CD4-positive, alpha-beta T cell (primary cell): ENCODE data around the gene UBAC2. TPM values are rescaled to one million over a fixed set of nuclear protein-coding genes. Genes with fewer than 3 reads are reported as not detected.

Source experiments
- ATAC-seq: fragments of 200-7000 bp; cut with Tn5 transposase; one replicate; pipeline ENCODE4 v1.10.0; 2022; ENCODE audit warnings: mild to moderate bottlenecking; ENCODE audit not compliant: poor library complexity
- CTCF ChIA-PET: fragments of 350-600 bp; sonication (Branson Sonifier 250); formaldehyde crosslinking; loops from one replicate; lab custom pipeline; 2021; ENCODE audit warnings: antibody characterized with exemption, inconsistent platforms; lab: Charles Lee
- POLR2A ChIA-PET: fragments of 350-600 bp; sonication (Branson Sonifier 250); formaldehyde crosslinking; loops from one replicate; lab custom pipeline; 2021; ENCODE audit warnings: antibody characterized with exemption, inconsistent platforms; lab: Charles Lee
- DNase-seq, 14 experiments: peaks; one replicate each; pipeline ENCODE4 v3.0.0-alpha.2; 2013 to 2020; ENCODE audit warnings: mixed read lengths in 2 of 14
- H3K27ac ChIP-seq, 2 donors: one replicate each; pipeline versions ENCODE4 v1.5.1 to v1.7.0; 2013; ENCODE audit warnings: low read length in 2 of 2, low read depth in 1 of 2, mild to moderate bottlenecking in 1 of 2
- H3K27me3 ChIP-seq, 2 experiments: 1 replicate in 1 of 2; 2 replicates in 1 of 2; pipeline versions ENCODE4 v1.6.1 to v1.7.0; 2013; ENCODE audit warnings: low read length in 2 of 2, control low read depth in 1 of 2, mild to moderate bottlenecking in 1 of 2, moderate library complexity in 1 of 2; ENCODE audit not compliant: insufficient read depth in 2 of 2, control insufficient read depth in 1 of 2
- H3K36me3 ChIP-seq: one replicate; pipeline ENCODE4 v1.6.1; 2013; ENCODE audit warnings: low read length, control low read depth; ENCODE audit not compliant: insufficient read depth
- H3K4me1 ChIP-seq: one replicate; pipeline ENCODE4 v1.6.1; 2013; ENCODE audit warnings: low read length, control low read depth; ENCODE audit not compliant: insufficient read depth
- H3K4me3 ChIP-seq: one replicate; pipeline ENCODE4 v1.5.1; 2013; ENCODE audit warnings: mild to moderate bottlenecking, low read length, moderate library complexity
- H3K9me3 ChIP-seq, 2 experiments: 1 replicate in 1 of 2; 2 replicates in 1 of 2; pipeline versions ENCODE4 v1.6.1 to v1.7.0; 2013; ENCODE audit warnings: low read length in 2 of 2, mild to moderate bottlenecking in 2 of 2, control low read depth in 1 of 2, moderate library complexity in 1 of 2; ENCODE audit not compliant: control insufficient read depth in 1 of 2, insufficient read depth in 1 of 2
- H3K27ac Mint-ChIP-seq: one replicate; pipeline ENCODE4 v1.8.0; 2020; ENCODE audit warnings: mixed read lengths
- H3K27me3 Mint-ChIP-seq: one replicate; pipeline ENCODE4 v1.8.0; 2021; ENCODE audit warnings: mixed read lengths
- H3K36me3 Mint-ChIP-seq: one replicate; pipeline ENCODE4 v1.8.0; 2021; ENCODE audit warnings: low read depth, mixed read lengths
- H3K4me1 Mint-ChIP-seq: one replicate; pipeline ENCODE4 v1.8.0; 2021; ENCODE audit warnings: low read depth, mixed read lengths
- H3K4me3 Mint-ChIP-seq: one replicate; pipeline ENCODE4 v1.8.0; 2020; ENCODE audit warnings: mild to moderate bottlenecking, mixed read lengths
- H3K9me3 Mint-ChIP-seq: one replicate; pipeline ENCODE4 v1.8.0; 2020; ENCODE audit warnings: mixed read lengths
- CTCF ChIP-seq: fragments of 200-600 bp; IDR thresholded peaks from one replicate; pipeline ENCODE4 v1.8.0; 2022; ENCODE audit warnings: antibody characterized with exemption, mild to moderate bottlenecking
- intact Hi-C, 2 experiments: fragments of 100-400 bp; cut with DNase I in 1 of 2; cut with micrococcal nuclease in 1 of 2; formaldehyde crosslinking; loops; one replicate each; pipeline versions ENCODE4 v1.15.1 to v1.9.0; 2023 to 2025; cut with DNase I, micrococcal nuclease
- total RNA-seq, 174 experiments: library from RNA in 2 of 174; stranded (reverse) in 2 of 174; gene quantifications; one replicate each; pipeline ENCODE4 v1.2.3 and lab custom pipeline; 2021 to 2026

Gene UBAC2
- total RNA-seq, 2 experiments from 2014 or later = 59.8 to 67.4 TPM

DNA sequence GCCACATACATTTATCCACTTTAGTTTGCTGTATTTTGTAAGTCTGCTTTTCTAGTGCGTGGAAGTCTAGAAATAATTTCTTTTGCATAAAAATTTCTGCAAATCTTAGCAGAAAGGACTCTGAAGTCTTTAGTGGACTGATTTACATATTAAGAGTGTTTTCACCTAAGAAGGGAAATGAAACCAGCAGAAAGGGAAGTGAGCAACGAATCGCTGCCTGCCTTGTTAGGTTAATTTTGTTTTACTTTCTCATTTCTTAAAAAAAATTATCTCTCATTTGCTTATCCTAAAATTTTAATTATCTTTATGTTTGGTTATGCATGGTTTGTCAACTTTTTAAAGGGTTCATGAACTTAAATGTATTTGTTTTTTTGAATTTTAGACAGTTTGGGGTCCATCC, 58.3 kb downstream of the UBAC2 start:
- no peak for TF ChIP-seq CTCF
- DNase-seq (peak in 5 of 14 experiments; percentile 21 to 84 (median 69)), ATAC-seq (peak; percentile 45)
- ChIA-PET POLR2A (interaction anchor here (0.7 to 6.4 kb wide), 26 partner anchors 9 to 243 kb away, joined by 3 to 186 read pairs (median 6); partner anchors contain the start of gene UBAC2), CTCF (interaction anchor here (0.8 to 2.0 kb wide), 7 partner anchors 11 to 348 kb away, joined by 3 to 16 read pairs (median 5); no protein-coding TSS in a partner anchor)
- intact Hi-C loops = loop anchor here (1.0 to 10.0 kb wide), 5 partner anchors 44 to 364 kb away; partner anchors contain the start of gene UBAC2 (in 1 of the 2)
- no peaks in the 10 kb centered on the region for H3K9me3 Mint-ChIP-seq
- H3K4me1 ChIP-seq = peaks cover 24% of the 10 kb centered on the region
- H3K27ac ChIP-seq = peak overlapping the region; percentile 70 to 78
- H3K4me1 Mint-ChIP-seq = peaks cover 84% of the 10 kb centered on the region
- peaks cover 28% of the 10 kb centered on the region for H3K36me3 ChIP-seq
- peak overlapping the region; percentile 92 for H3K27ac Mint-ChIP-seq
- peak overlapping the region; percentile 69 for H3K4me3 ChIP-seq
- H3K27me3 Mint-ChIP-seq = no peaks in the 10 kb centered on the region
- H3K36me3 Mint-ChIP-seq = peaks cover 46% of the 10 kb centered on the region
- no peaks in the 10 kb centered on the region for H3K9me3 ChIP-seq
- H3K4me3 Mint-ChIP-seq = peak overlapping the region; percentile 94
- no peaks in the 10 kb centered on the region for H3K27me3 ChIP-seq

DNA sequence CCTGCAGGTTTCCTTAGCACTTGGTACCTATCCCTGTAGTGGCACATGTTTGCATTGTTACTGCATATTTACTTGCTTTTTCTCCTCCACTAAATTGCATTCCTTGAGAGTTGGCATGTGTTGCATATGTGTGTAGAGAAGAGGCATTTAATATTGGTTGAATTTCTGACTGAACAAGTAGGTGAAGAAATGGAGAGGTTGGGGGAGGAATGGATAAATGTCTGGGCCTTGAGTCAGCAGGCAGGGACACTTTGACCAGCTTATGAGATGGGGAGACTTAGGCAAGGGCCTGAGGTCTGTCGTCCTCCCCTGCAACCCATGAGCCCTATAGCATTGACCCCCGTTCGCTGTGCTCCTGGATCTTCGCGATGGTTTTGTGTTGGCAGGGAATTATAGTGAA, 59.6 kb downstream of the UBAC2 start:
- Mint-ChIP-seq H3K36me3 (peaks cover 34% of the 10 kb centered on the region), H3K4me1 (peaks cover 85% of the 10 kb centered on the region), H3K4me3 (peak overlapping the region; percentile 94), H3K9me3 (no peaks in the 10 kb centered on the region), H3K27me3 (no peaks in the 10 kb centered on the region), H3K27ac (peak overlapping the region; percentile 92)
- CTCF ChIA-PET = interaction anchor here (0.7 to 1.4 kb wide), 3 partner anchors 28 to 84 kb away, joined by 3 to 6 read pairs (median 3); no protein-coding TSS in a partner anchor
- Histone ChIP-seq H3K36me3 (peaks cover 22% of the 10 kb centered on the region), H3K27me3 (no peaks in the 10 kb centered on the region), H3K4me3 (no peak overlapping the region), H3K4me1 (peaks cover 30% of the 10 kb centered on the region), H3K27ac (peak overlapping the region; percentile 41 to 78), H3K9me3 (no peaks in the 10 kb centered on the region)
- TF ChIP-seq CTCF = no peak
- DNase-seq (no peak), ATAC-seq (no peak)
- POLR2A ChIA-PET = interaction anchor here (1.1 to 6.4 kb wide), 4 partner anchors 42 to 84 kb away, joined by 3 to 76 read pairs (median 11); partner anchors contain the start of gene UBAC2
- intact Hi-C loops = loop anchor here in 1 of 2 experiments (10.0 kb wide), 1 partner anchor 345 kb away; the partner anchor contains the start of gene CLYBL

DNA sequence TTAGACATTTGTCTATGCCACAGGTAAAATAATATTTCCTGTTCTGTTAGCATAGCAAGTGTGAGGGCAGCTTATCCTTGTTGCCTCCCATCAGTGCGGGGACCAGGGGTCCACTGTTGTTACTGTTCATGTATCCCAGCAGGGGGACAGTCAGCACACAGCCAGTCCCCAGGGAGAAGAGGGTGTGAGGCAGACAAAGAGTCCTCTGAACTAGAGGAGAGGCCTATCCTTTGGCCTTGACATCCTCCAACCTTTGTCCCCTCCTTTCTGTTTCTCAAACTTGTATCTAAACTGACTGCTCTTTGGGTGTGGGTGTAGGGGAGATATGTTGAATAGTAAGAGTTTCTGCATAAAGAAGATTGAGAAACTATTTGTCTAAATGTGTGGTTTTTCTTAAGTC, 60.4 kb downstream of the UBAC2 start:
- H3K27ac ChIP-seq = no peak overlapping the region
- intact Hi-C loops = loop anchor here in 1 of 2 experiments (10.0 kb wide), 1 partner anchor 344 kb away; the partner anchor contains the start of gene CLYBL

More for the DNA sequence above, 60.4 kb downstream of the UBAC2 start:
- DNase-seq (no peak), ATAC-seq (no peak)
- Histone ChIP-seq H3K27me3 (no peaks in the 10 kb centered on the region), H3K4me3 (no peak overlapping the region), H3K4me1 (peaks cover 32% of the 10 kb centered on the region), H3K36me3 (peaks cover 22% of the 10 kb centered on the region), H3K9me3 (no peaks in the 10 kb centered on the region)
- ChIA-PET CTCF (interaction anchor here (0.6 to 1.2 kb wide), 3 partner anchors 64 to 85 kb away, joined by 3 to 6 read pairs (median 3); no protein-coding TSS in a partner anchor), POLR2A (interaction anchor here (0.7 to 6.4 kb wide), 6 partner anchors 42 to 159 kb away, joined by 3 to 76 read pairs (median 4); partner anchors contain the start of gene UBAC2)
- Mint-ChIP-seq H3K27me3 (no peaks in the 10 kb centered on the region), H3K4me3 (no peak overlapping the region), H3K4me1 (peaks cover 86% of the 10 kb centered on the region), H3K9me3 (no peaks in the 10 kb centered on the region), H3K36me3 (peaks cover 31% of the 10 kb centered on the region), H3K27ac (peak overlapping the region; percentile 81)
- TF ChIP-seq CTCF = no peak
